ENCODE data around the gene NUDT16L1. TPM values are rescaled to one million over a fixed set of nuclear protein-coding genes. Genes with fewer than 3 reads are reported as not detected.
"Not testable (repeated sequence)": the region's sequence is repeated elsewhere in the genome, so short reads cannot be mapped to it uniquely, and the experiment has no call there.

NUDT16L1 gene
- total RNA-seq, result 10 to 100 TPM; 26.5 to 29.1 TPM

DNA sequence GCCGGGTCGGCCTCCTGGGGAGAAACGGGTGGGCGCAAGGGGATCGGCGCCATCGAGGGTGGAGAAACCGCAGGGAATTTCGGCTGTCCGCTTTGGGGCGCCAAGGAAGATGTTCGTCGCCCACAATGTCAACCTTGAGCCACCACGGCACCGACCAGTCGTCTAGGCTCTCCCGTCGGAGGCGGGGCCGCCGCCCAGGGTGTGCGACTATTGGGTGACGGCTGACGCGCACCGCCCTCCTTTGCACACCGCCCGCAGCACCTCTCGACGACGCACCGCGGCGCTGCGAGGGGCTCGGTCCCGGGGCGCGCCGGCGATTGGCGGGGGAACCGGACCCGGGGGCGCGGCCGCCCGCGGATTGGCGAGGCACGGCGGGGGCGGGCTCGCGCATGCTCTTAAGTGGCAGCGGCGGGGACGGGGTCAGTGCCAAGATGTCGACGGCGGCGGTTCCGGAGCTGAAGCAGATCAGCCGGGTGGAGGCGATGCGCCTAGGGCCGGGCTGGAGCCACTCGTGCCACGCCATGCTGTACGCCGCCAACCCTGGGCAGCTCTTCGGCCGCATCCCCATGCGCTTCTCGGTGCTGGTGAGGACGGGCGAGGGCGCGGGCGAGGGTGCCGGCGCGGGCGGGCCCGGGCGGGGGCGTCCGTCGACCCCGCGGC is at the start of gene NUDT16L1:
NUDT16L1 (plus strand) TSS at position 267 of the 660 bp plus-strand sequence; CDS start at position 432, 165 bp downstream.
- H3K27ac Mint-ChIP-seq, result peak within 1 kb of the TSS; percentile 78
- peak within 1 kb of the TSS; percentile 82 for H3K4me3 Mint-ChIP-seq
- DNase-seq, result peak; percentile 100
- no peaks in the 10 kb centered on the region for H3K36me3 Mint-ChIP-seq
- no peaks in the 10 kb centered on the region for H3K9me3 Mint-ChIP-seq
- H3K27me3 Mint-ChIP-seq, result no peaks in the 10 kb centered on the region
- peaks cover 17% of the 10 kb centered on the region for H3K4me1 Mint-ChIP-seq

DNA sequence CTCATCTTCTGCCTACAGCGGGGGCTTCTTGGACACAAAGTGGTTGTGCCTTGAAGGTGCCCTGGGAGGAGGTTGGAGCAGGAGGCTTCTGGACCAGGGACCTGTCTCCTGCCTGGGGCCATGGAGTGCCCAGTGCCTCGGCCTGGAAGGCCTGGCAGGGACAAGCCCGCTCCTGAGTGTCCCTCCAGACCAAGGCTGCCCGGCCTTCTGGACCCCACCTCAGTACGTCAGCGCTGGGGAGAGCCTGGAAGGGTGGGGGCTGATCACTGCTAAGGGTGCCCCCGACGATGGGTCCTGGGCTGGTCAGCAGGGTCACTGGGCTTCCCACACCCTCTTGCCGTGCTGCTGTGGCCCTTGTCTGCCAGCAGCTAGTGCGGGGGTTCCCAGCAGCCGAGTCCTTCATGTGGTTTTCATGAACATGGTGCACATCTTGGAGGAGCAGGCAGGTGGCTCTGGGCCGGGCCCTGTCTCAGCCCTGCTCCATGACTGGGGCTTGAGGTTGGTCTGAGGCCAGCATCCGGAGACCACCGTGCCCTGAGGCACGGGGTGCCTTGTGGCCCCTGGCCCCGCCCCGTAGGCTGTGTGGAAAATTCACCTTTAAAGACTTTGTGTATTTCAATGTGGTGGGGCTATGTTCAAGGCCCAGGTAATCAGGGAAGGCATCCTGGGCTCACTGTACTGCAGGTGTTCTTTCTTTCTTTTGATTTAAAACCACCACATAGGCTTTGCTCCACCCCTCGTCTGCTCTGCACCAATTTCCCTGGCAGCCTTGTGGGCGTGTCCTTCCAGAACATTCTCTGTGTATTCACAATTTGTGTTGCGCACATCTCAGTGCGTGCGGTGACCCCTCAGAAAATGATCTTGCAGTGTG is 46.4 kb upstream of the NUDT16L1 start:
- H3K9me3 Mint-ChIP-seq, result no peaks in the 10 kb centered on the region

DNA sequence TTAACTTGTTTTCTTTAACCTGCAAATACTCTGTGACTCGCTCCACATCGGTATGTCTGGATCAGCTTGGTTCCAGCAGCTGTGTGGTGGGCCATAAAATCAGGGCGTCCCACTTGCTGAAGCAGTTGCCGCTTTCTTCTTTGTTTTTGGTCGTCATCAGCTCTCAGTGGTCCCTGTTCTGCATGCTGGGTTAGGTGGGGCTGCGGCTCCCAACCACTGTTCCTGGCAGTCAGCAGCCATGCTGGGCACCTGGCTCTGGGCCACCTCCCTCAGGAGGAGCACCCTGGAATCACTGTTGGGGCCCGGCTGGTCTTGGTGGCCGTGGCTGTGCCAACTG is 45.8 kb upstream of the NUDT16L1 start:
- Mint-ChIP-seq H3K4me3 (no peak overlapping the region), H3K36me3 (peaks cover 21% of the 10 kb centered on the region), H3K27ac (no peak overlapping the region), H3K9me3 (no peaks in the 10 kb centered on the region), H3K27me3 (no peaks in the 10 kb centered on the region), H3K4me1 (peaks cover 25% of the 10 kb centered on the region)
- DNase-seq, result no peak

More for the DNA sequence above, 46.4 kb upstream of the NUDT16L1 start:
- H3K27ac Mint-ChIP-seq, result peak overlapping the region; percentile 60
- H3K36me3 Mint-ChIP-seq, result peaks cover 21% of the 10 kb centered on the region
- no peaks in the 10 kb centered on the region for H3K27me3 Mint-ChIP-seq
- peaks cover 25% of the 10 kb centered on the region for H3K4me1 Mint-ChIP-seq
- no peak overlapping the region for H3K4me3 Mint-ChIP-seq
- DNase-seq, result no peak

DNA sequence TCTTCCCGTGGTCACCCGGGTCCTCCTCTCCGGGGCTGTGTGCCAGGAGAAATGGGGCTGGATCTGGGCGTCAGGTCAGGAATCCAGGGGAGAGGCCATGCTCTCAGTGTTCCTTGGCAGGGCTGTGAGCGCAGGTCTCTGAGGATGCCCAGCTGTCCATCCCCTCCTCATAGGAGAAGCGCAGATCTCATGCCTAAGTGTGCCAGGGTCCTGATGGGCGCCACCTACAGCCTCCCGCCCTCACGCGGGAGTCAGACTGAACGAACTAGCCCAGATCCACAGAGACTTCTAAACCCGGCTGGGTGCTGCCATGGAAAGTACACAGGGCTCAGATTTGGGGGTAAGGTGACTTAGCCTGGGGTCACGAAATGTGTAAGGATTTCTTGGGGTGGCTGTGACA is 44.4 kb upstream of the NUDT16L1 start:
- Mint-ChIP-seq H3K27me3 (no peaks in the 10 kb centered on the region), H3K4me3 (no peak overlapping the region), H3K4me1 (peaks cover 25% of the 10 kb centered on the region), H3K9me3 (no peaks in the 10 kb centered on the region), H3K27ac (peak overlapping the region; percentile 75), H3K36me3 (peaks cover 21% of the 10 kb centered on the region)
- no peak for DNase-seq

DNA sequence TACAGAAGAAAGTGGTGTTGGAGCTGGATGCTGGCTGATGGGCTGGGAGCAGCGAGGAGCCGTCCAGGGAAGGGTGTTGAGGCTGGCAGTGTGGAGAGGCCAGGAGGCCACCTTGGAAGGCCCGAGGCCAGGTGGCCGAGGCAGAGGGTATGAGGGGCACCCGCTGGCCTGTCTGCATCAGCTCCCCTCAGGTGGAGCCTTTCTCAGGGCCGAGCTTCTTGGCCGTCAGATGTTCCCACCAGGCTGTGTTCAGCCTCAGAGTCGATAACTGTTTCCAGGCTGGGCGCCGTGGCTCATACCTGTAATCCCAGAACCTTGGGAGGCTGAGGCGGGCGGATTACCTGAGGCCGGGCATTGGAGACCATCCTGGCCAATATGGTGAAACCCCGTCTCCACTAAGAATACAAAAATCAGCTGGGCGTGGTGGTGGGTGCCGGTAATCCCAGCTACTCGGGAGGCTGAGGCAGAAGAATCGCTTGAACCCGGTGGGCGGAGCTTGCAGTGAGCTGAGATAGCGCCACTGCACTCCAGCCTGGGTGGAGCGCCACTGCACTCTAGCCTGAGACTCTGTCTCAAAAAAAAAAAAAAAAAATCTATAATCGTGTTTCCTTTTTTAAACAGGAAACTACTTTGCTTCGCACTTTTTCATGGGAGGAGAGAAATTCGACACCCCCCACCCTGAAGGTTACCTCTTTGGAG is 43.5 kb upstream of the NUDT16L1 start:
- peak; percentile 35 for DNase-seq
- no peaks in the 10 kb centered on the region for H3K27me3 Mint-ChIP-seq
- H3K4me3 Mint-ChIP-seq, result no peak overlapping the region
- peaks cover 21% of the 10 kb centered on the region for H3K36me3 Mint-ChIP-seq
- no peak overlapping the region for H3K27ac Mint-ChIP-seq
- H3K4me1 Mint-ChIP-seq, result peaks cover 25% of the 10 kb centered on the region
- no peaks in the 10 kb centered on the region for H3K9me3 Mint-ChIP-seq

DNA sequence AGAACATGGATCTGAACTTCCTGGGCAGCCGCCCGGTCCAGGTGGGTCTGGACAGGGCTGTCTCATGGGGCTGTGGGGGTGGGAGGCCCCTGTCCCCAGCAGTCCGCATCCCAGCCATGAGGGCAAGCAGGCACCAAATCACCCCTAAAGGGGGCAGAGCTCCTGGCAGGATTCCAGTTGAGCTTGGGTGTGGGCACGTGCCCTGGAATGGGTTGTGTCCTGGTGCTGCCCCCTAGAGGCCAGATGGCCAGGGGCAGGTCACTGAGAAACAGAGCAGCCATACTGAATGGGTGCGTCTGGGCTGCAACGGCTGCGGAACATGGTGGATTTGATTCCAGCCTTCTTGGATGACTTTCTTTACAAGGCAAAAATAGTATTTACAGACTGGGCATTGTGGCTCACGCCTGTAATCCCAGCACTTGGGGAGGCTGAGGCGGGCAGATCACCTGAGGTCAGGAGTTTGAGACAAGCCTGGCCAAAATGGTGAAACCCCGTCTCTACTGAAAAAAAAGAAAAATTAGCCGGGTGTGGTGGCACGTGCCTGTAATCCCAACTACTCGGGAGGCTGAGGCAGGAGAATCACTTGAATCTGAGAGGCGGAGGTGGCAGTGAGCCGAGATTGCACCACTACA is 42.8 kb upstream of the NUDT16L1 start:
- Mint-ChIP-seq H3K36me3 (peaks cover 21% of the 10 kb centered on the region), H3K4me1 (peaks cover 21% of the 10 kb centered on the region)
- H3K9me3 Mint-ChIP-seq, H3K27me3 Mint-ChIP-seq, H3K27ac Mint-ChIP-seq, H3K4me3 Mint-ChIP-seq: not testable (repeated sequence)
- DNase-seq, result peak; percentile 78

DNA sequence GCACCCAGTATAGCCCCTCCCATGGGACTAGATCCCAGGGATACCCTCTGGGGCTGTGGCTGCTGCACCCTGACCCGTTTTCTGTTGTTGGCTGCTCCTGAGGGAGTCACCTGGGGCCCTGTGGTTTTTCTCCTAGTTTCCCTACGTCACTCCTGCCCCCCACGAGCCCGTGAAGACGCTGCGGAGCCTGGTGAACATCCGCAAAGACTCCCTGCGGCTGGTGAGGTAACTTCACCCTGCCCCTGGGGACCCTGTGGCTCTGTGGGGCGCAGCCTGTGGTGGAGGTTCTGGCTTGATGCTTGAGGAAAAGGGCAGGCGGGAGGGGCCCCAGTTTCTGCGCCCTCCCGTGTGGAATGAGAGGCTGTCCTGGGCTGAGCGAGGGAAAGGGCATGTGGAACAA is 41.5 kb upstream of the NUDT16L1 start:
- Mint-ChIP-seq H3K4me1 (peaks cover 18% of the 10 kb centered on the region), H3K27ac (no peak overlapping the region), H3K27me3 (no peaks in the 10 kb centered on the region), H3K9me3 (no peaks in the 10 kb centered on the region), H3K36me3 (peaks cover 21% of the 10 kb centered on the region), H3K4me3 (no peak overlapping the region)
- no peak for DNase-seq

DNA sequence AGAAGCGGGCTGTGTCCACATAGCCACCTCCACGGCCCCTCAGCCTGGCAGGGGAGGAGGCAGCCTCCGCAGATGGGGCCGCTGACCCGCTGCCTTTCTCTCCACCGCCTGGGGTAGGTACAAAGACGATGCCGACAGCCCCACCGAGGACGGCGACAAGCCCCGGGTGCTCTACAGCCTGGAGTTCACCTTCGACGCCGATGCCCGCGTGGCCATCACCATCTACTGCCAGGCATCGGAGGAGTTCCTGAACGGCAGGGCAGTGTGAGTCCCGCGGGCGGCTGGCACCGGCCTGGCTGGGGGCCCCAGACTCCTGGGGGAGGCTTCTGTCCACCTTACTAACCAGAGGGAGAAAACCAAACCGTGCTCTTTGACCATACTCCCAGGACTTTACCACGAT is 40.8 kb upstream of the NUDT16L1 start:
- DNase-seq, result no peak
- Mint-ChIP-seq H3K36me3 (peaks cover 18% of the 10 kb centered on the region), H3K4me3 (no peak overlapping the region), H3K27me3 (no peaks in the 10 kb centered on the region), H3K27ac (no peak overlapping the region), H3K9me3 (no peaks in the 10 kb centered on the region), H3K4me1 (peaks cover 12% of the 10 kb centered on the region)

DNA sequence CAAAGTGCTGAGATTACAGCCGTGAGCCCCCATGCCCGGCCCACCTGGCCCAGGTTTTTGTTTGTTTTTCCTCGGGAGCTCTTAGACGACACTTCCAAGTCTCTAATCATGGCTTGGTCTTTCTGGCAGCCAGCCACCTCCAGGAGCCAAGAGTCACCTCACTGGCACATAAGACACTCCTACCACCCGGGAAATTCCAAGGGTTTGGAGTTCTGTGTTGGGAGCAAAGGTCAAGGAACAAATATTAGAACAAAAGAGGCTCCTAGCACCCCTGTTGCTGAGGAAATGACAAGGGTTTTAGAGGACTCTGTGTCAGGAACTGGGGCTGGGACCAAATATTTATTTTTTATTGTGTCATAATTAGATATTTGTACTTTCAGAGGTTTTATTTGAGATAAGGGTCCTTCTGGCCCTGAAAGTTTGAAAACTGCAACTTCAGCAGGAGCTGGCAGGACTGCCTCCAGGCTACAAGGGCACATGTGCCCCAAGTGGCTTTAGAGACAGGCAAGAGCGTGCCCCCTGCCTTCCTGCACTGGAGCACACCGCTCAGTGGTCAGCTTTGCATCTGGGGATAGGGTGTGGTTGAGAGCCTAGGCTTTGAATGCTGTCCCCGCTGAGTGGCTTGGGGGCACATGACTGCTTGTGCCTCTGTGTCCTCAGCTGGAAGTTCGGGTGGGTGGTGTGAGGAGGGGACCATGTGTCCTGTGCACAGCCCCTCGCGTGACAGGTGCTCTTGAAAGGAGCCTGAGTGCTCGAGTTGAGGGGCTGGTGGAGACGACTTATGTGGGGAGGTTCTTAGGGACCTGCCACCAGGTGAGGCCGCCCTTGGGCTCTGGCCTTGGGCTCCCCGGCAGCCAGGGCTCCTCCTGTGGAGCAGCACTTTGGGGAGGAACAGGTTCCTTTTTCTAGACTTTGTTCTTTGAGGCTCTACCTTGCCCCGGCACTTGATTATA is 39.1 kb upstream of the NUDT16L1 start:
- H3K36me3 Mint-ChIP-seq, result peaks cover 14% of the 10 kb centered on the region
- H3K4me1 Mint-ChIP-seq, result peaks cover 15% of the 10 kb centered on the region
- DNase-seq, result no peak
- no peak overlapping the region for H3K27ac Mint-ChIP-seq
- H3K4me3 Mint-ChIP-seq, result no peak overlapping the region
- no peaks in the 10 kb centered on the region for H3K27me3 Mint-ChIP-seq
- no peaks in the 10 kb centered on the region for H3K9me3 Mint-ChIP-seq

DNA sequence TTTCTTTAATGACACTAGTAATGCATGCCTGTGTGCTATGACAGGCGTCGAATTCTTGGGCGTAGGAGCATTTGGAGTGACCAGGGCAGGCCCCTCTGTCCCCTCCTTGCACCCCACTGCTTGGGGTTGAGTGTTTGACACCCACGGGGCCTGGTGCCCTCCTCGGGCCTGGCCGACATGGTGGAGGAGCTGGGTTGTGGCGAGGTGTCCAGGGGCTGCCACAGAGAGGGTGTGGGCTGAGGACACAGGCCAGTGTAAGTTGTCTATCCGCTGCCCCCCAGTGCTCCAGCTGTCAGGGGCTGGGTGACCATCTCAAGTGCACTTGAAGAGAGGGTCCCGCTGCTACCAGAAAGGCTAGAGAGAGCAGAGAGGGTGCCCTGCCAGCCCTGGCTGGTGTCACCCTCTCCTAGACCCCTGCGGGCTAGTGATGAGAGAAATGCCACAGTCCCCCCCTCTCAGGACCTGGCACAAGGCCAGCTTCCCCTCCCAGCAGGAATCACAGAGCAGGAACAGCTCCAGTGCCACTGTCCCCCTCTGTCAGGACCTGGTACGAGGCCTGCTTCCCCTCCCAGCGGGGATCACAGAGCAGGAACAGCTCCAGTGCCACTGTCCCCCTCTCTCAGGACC is 38.3 kb upstream of the NUDT16L1 start:
- peaks cover 19% of the 10 kb centered on the region for H3K36me3 Mint-ChIP-seq
- no peak for DNase-seq
- no peak overlapping the region for H3K4me3 Mint-ChIP-seq
- H3K27me3 Mint-ChIP-seq, result no peaks in the 10 kb centered on the region
- H3K9me3 Mint-ChIP-seq, result no peaks in the 10 kb centered on the region
- H3K4me1 Mint-ChIP-seq, result peaks cover 18% of the 10 kb centered on the region
- no peak overlapping the region for H3K27ac Mint-ChIP-seq

DNA sequence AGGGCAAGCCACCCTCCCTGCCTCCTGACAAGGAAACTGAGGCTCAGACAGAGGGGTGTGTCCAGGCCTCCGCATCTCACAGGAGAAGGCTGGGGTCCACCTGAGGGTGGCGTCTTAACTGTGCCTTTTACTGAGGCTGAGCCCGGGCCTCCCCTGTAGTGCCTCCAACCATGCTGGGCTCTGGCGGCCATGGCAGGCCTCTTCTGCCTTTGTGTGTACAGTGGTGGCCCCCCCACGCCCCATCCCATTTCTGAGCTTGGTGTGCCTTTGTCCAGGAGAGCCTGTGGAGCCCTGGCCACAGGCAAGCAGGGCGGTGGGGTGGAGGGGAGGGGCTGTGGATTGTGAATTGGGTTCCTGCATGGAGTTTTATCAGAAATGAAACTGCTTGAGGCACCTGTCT is 37.6 kb upstream of the NUDT16L1 start:
- Mint-ChIP-seq H3K4me1 (peaks cover 22% of the 10 kb centered on the region), H3K36me3 (peaks cover 12% of the 10 kb centered on the region), H3K9me3 (no peaks in the 10 kb centered on the region), H3K27ac (no peak overlapping the region), H3K27me3 (no peaks in the 10 kb centered on the region), H3K4me3 (no peak overlapping the region)
- no peak for DNase-seq

DNA sequence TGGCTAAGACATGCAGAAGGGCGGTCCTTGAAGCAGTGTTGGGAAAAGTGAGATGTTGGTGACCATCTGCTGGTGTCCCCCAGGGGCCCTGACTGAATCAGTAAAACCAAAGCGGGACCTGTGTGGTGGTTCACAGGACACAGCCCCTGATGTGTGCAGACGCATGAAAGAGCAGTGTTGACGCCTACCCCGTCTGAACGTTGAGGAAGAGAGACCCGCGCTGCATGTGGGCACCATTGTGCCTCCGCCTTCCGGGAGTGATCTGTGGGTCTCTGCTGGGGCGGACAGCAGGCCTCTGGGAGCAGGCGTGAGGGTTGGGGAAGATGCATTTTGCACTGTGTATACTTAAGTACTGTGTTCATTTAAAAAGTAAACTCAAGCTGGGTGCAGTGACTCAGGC is 37.1 kb upstream of the NUDT16L1 start:
- H3K9me3 Mint-ChIP-seq, result no peaks in the 10 kb centered on the region
- no peak overlapping the region for H3K4me3 Mint-ChIP-seq
- peaks cover 11% of the 10 kb centered on the region for H3K36me3 Mint-ChIP-seq
- no peaks in the 10 kb centered on the region for H3K27me3 Mint-ChIP-seq
- no peak overlapping the region for H3K27ac Mint-ChIP-seq
- DNase-seq, result no peak
- peaks cover 26% of the 10 kb centered on the region for H3K4me1 Mint-ChIP-seq

DNA sequence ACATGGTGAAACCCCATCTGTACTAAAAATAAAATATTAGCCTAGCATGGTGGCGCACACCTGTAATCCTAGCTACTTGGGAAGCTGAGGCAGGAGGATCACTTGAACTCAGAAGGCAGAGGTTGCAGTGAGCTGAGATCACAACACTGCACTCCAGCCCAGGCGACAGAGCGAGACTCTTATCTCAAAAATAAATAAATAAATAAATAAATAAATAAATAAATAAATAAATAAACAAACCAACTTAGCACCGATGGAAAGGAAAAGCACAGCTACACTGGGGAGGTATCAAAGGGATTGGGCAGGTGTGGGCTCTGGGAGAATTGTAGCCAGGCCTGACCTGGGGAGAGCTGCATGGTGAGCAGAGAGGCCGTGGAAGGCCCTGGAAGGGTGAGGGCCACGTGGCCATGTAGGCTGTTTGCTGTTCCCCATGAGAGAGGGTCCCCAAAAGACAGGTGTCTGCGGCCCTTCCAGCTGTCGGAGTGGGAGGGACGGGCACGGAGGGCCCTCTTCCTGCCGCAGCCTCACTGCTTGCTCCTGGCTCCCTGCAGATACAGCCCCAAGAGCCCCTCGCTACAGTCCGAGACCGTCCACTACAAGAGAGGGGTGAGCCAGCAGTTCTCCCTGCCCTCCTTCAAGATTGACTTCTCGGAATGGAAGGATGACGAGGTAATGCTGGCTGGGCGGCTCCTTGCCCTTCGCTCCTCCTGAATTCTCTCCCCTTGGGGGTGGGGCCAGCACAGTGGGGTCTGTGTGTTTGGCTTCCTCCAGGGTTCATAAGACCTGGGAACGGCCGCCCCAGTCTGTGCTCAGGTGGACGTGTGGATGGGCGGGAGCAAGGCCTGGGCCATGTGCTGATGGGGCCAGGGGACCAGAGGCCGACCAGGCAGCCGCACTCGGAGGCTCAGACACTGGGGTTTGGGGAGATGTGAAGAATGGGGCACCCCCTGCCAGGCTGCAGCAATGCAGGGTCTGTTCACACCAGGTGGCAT is 36.4 kb upstream of the NUDT16L1 start:
- Mint-ChIP-seq H3K27ac (no peak overlapping the region), H3K27me3 (no peaks in the 10 kb centered on the region)

More for the DNA sequence above, 36.4 kb upstream of the NUDT16L1 start:
- H3K4me3 Mint-ChIP-seq, result no peak overlapping the region
- no peak for DNase-seq
- peaks cover 32% of the 10 kb centered on the region for H3K4me1 Mint-ChIP-seq
- peaks cover 9% of the 10 kb centered on the region for H3K36me3 Mint-ChIP-seq
- no peaks in the 10 kb centered on the region for H3K9me3 Mint-ChIP-seq
